ENCODE results near the gene ADAM23. TPM values are rescaled to one million over a fixed set of nuclear protein-coding genes. Genes with fewer than 3 reads are reported as not detected.

ADAM23 gene
- total RNA-seq, 2 donors from 2014 or later: 2.2 to 3.3 TPM

DNA sequence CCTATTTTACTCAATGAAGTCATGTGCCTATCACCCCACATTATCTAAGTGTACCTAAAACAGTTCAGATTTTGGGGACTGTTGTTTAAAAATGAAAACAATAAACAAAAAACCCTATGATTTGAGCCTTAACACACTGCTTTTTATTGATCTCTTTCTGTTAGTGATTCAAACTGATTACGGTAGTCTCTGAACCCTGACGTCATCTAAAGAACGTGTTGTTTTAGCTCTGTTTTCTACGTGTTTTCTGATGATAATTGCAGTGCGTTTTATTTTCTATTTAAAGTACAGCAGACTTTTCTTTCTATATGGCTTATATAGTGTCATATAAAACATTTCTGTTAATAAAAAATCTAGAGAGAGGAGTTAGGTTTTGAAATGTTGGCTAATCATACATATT is 105.1 kb downstream of the ADAM23 start:
- Mint-ChIP-seq H3K4me1 (peaks cover 7% of the 10 kb centered on the region), H3K4me3 (no peak overlapping the region), H3K27ac (no peak overlapping the region), H3K9me3 (no peaks in the 10 kb centered on the region), H3K27me3 (no peaks in the 10 kb centered on the region), H3K36me3 (ENCODE audit: low read depth) (no peaks in the 10 kb centered on the region)
- no peak for ATAC-seq (replicated peaks)

DNA sequence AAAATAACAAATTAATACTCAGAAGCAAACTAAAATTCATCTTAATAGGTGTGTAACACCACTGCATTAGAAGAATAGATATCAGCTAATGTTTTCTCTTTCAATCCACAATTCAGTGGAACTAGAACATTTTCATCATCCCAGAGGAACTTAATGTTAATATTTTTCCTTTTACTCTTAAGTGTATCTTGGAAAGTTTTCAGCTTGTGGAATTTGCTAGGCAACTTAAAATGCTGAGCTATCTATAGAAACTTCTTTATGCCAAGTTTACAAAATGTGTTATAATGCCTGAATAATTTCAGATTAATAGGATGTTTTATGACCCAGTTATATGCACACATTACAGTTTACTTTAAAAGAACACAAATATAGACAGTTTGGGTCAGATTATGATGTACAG is 112.4 kb downstream of the ADAM23 start:
- ATAC-seq (replicated peaks): no peak
- Mint-ChIP-seq H3K27me3 (no peaks in the 10 kb centered on the region), H3K27ac (no peak overlapping the region)

GRCh38 chr2:206556357-206556949 is 113.1 kb downstream of the ADAM23 start:
- no peaks in the 10 kb centered on the region for H3K27me3 Mint-ChIP-seq
- H3K27ac Mint-ChIP-seq: no peak overlapping the region
- no peaks in the 10 kb centered on the region for H3K36me3 Mint-ChIP-seq (ENCODE audit: low read depth)
- peak; percentile 51 for ATAC-seq (replicated peaks)
- no peak overlapping the region for H3K4me3 Mint-ChIP-seq
- no peaks in the 10 kb centered on the region for H3K9me3 Mint-ChIP-seq
- peaks cover 5% of the 10 kb centered on the region for H3K4me1 Mint-ChIP-seq

More for the DNA sequence above, 112.4 kb downstream of the ADAM23 start:
- no peaks in the 10 kb centered on the region for H3K36me3 Mint-ChIP-seq (ENCODE audit: low read depth)
- H3K4me3 Mint-ChIP-seq: no peak overlapping the region
- peaks cover 5% of the 10 kb centered on the region for H3K4me1 Mint-ChIP-seq
- H3K9me3 Mint-ChIP-seq: no peaks in the 10 kb centered on the region

DNA sequence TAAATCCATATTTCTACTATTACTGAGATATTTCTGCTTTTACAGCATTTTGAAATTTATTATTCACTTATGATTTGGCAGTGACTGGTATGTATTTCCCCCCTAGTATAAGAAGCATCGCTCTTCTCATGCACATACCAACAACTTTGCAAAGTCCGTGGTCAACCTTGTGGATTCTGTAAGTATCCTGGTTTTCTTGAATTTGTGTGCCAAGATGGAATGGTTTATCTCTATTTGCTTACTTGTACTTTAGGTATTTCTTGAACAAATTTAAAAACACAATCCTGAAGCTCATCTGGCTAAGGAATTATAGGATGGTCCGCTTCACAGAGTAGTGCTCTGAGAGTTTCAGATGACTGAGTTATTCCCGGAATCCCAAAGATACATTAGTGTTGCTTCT is 114.0 kb downstream of the ADAM23 start:
- Mint-ChIP-seq H3K9me3 (no peaks in the 10 kb centered on the region), H3K27ac (no peak overlapping the region), H3K4me3 (no peak overlapping the region), H3K27me3 (no peaks in the 10 kb centered on the region), H3K36me3 (ENCODE audit: low read depth) (no peaks in the 10 kb centered on the region), H3K4me1 (peaks cover 5% of the 10 kb centered on the region)
- ATAC-seq (replicated peaks): no peak

DNA sequence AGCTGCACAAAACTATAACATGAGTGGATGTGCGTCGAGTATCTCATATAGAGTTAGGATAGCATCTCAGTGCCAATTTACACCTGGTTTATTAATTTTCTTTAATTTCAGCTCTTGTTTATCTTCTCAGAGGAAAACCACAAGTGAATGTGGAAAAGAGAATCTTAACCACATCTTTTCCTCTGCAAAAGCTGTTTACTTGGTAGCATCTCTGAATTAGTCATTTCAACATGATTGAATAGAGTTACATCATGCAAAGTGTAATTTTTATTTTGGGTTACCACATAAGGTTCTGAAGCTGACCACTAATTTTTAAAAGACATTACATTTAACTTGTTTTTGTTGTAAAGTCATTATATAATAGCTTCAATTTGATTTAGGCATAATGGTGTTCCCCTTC is 115.2 kb downstream of the ADAM23 start:
- Mint-ChIP-seq H3K27me3 (no peaks in the 10 kb centered on the region), H3K9me3 (no peaks in the 10 kb centered on the region), H3K4me1 (peaks cover 5% of the 10 kb centered on the region), H3K36me3 (ENCODE audit: low read depth) (no peaks in the 10 kb centered on the region), H3K27ac (no peak overlapping the region), H3K4me3 (no peak overlapping the region)
- peak; percentile 47 for ATAC-seq (replicated peaks)

- H3K36me3 Mint-ChIP-seq (ENCODE audit: low read depth): no peaks in the 10 kb centered on the region
- H3K4me3 Mint-ChIP-seq: no peak overlapping the region
- no peak overlapping the region for H3K27ac Mint-ChIP-seq
- ATAC-seq (replicated peaks): no peak
- no peaks in the 10 kb centered on the region for H3K9me3 Mint-ChIP-seq
- peaks cover 5% of the 10 kb centered on the region for H3K4me1 Mint-ChIP-seq
- H3K27me3 Mint-ChIP-seq: no peaks in the 10 kb centered on the region
Measured at GRCh38 chr2:206561962-206562361, 118.6 kb downstream of the ADAM23 start.

- Mint-ChIP-seq H3K27me3 (no peaks in the 10 kb centered on the region), H3K9me3 (no peaks in the 10 kb centered on the region), H3K36me3 (ENCODE audit: low read depth) (peaks cover under 1% of the 10 kb centered on the region), H3K4me3 (no peak overlapping the region), H3K4me1 (peaks cover 5% of the 10 kb centered on the region), H3K27ac (no peak overlapping the region)
- no peak for ATAC-seq (replicated peaks)
Measured at GRCh38 chr2:206562375-206562774, 119.0 kb downstream of the ADAM23 start.

- H3K27me3 Mint-ChIP-seq: no peaks in the 10 kb centered on the region
- H3K36me3 Mint-ChIP-seq (ENCODE audit: low read depth): peaks cover 6% of the 10 kb centered on the region
- H3K9me3 Mint-ChIP-seq: no peaks in the 10 kb centered on the region
- peaks cover 5% of the 10 kb centered on the region for H3K4me1 Mint-ChIP-seq
- no peak overlapping the region for H3K27ac Mint-ChIP-seq
- H3K4me3 Mint-ChIP-seq: no peak overlapping the region
- no peak for ATAC-seq (replicated peaks)
Measured at GRCh38 chr2:206563374-206563773, 120.0 kb downstream of the ADAM23 start.

GRCh38 chr2:206565666-206566065 is 122.3 kb downstream of the ADAM23 start:
- Mint-ChIP-seq H3K36me3 (ENCODE audit: low read depth) (peaks cover 6% of the 10 kb centered on the region), H3K4me1 (no peaks in the 10 kb centered on the region), H3K4me3 (no peak overlapping the region), H3K27me3 (no peaks in the 10 kb centered on the region), H3K9me3 (no peaks in the 10 kb centered on the region), H3K27ac (no peak overlapping the region)
- no peak for ATAC-seq (replicated peaks)

DNA sequence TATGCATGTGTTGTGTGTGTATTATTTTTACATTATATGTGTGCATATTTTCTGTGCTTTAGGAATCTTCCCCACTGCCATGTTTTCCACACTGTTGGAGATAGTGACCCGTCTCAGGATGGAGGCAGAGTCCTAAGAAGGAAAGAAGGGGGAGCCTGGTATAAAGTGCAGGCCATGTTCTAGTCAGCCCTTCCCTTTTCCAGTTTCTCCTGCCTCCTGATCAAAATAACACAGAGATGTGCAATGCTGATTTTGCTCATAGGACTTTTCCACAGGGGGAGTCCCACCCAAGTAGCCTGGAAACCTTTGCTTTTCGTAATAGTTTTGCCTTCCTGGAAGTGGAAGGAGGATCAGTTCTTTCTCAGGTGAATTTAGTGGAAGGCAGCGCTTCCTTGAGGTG is 126.1 kb downstream of the ADAM23 start:
- H3K36me3 Mint-ChIP-seq (ENCODE audit: low read depth): peaks cover 10% of the 10 kb centered on the region
- H3K4me1 Mint-ChIP-seq: no peaks in the 10 kb centered on the region
- no peak overlapping the region for H3K4me3 Mint-ChIP-seq

DNA sequence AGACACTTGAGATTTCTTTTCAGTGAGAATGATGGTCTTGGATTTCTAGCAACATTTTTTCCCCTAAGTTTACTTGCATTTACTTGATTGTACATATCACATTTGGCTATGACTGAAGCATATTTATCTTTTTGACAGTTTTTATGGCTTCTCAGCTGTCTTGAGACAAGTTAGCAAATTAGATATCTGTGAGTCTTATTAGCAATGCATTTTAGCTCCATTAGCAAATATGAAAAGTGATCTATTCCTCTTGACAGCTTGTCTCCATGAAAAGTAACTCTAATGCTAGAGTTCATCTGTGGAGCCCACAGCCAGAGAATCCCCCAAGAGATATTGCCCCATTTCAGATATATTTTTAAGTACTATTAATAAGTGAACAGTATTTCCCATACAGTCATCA is 126.9 kb downstream of the ADAM23 start:
- H3K27ac Mint-ChIP-seq: no peak overlapping the region
- H3K36me3 Mint-ChIP-seq (ENCODE audit: low read depth): peaks cover 10% of the 10 kb centered on the region
- H3K4me1 Mint-ChIP-seq: no peaks in the 10 kb centered on the region
- ATAC-seq (replicated peaks): no peak
- H3K4me3 Mint-ChIP-seq: no peak overlapping the region
- no peaks in the 10 kb centered on the region for H3K27me3 Mint-ChIP-seq
- H3K9me3 Mint-ChIP-seq: no peaks in the 10 kb centered on the region

More for the DNA sequence above, 126.1 kb downstream of the ADAM23 start:
- Mint-ChIP-seq H3K27me3 (no peaks in the 10 kb centered on the region), H3K27ac (no peak overlapping the region), H3K9me3 (no peaks in the 10 kb centered on the region)
- ATAC-seq (replicated peaks): no peak

DNA sequence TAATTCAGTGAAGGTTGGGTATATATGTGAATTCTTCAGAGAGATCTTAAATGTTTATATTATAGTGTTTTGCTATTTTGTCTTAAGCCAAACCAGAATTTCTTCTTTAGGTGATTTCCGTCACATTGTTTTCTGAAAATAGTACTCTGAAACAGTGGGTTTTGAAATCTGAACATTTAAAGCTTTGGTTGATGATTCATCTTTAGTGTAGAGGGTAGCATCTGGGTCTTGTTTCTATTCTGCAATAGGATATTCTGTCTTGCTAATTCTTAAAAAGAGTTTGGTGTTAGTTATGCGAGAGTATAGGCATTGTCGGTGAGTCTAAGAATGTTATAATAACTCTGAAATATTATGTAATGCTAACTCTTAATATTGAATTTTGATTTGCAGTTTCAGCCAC is 129.4 kb downstream of the ADAM23 start:
- H3K36me3 Mint-ChIP-seq (ENCODE audit: low read depth): peaks cover 7% of the 10 kb centered on the region
- ATAC-seq (replicated peaks): peak; percentile 34
- no peaks in the 10 kb centered on the region for H3K4me1 Mint-ChIP-seq
- H3K27ac Mint-ChIP-seq: no peak overlapping the region
- H3K4me3 Mint-ChIP-seq: no peak overlapping the region
- H3K27me3 Mint-ChIP-seq: no peaks in the 10 kb centered on the region
- H3K9me3 Mint-ChIP-seq: no peaks in the 10 kb centered on the region

GRCh38 chr2:206573793-206574192 is 130.5 kb downstream of the ADAM23 start:
- Mint-ChIP-seq H3K4me3 (no peak overlapping the region), H3K4me1 (no peaks in the 10 kb centered on the region), H3K27ac (no peak overlapping the region), H3K27me3 (no peaks in the 10 kb centered on the region), H3K9me3 (no peaks in the 10 kb centered on the region), H3K36me3 (ENCODE audit: low read depth) (peaks cover 8% of the 10 kb centered on the region)
- ATAC-seq (replicated peaks): no peak

- Mint-ChIP-seq H3K27me3 (peaks cover 16% of the 10 kb centered on the region), H3K4me1 (peaks cover 4% of the 10 kb centered on the region)
- no peak for ATAC-seq (replicated peaks)
Measured at GRCh38 chr2:206584323-206585116, 141.2 kb downstream of the ADAM23 start.

GRCh38 chr2:206585335-206585734 is 142.0 kb downstream of the ADAM23 start:
- Mint-ChIP-seq H3K36me3 (ENCODE audit: low read depth) (peaks cover 15% of the 10 kb centered on the region), H3K27ac (no peak overlapping the region), H3K27me3 (peaks cover 16% of the 10 kb centered on the region), H3K4me1 (peaks cover 4% of the 10 kb centered on the region), H3K9me3 (no peaks in the 10 kb centered on the region), H3K4me3 (no peak overlapping the region)
- no peak for ATAC-seq (replicated peaks)

More at GRCh38 chr2:206584323-206585116, 141.2 kb downstream of the ADAM23 start:
- no peak overlapping the region for H3K4me3 Mint-ChIP-seq
- no peaks in the 10 kb centered on the region for H3K9me3 Mint-ChIP-seq
- H3K27ac Mint-ChIP-seq: peak overlapping the region; percentile 53
- peaks cover 15% of the 10 kb centered on the region for H3K36me3 Mint-ChIP-seq (ENCODE audit: low read depth)
